Mucosa of rectum (tissue), 2 donors: ENCODE data around the gene ZBTB43.

Experiments
- H3K27ac ChIP-seq, 2 donors: one replicate each; pipeline ENCODE4 v1.7.0; 2013; ENCODE audit warnings: inconsistent platforms in 2 of 2, low read depth in 2 of 2, low read length in 2 of 2
- H3K27me3 ChIP-seq, 2 donors: one replicate each; pipeline ENCODE4 v1.7.0; 2013; ENCODE audit warnings: low read length in 2 of 2; ENCODE audit not compliant: control insufficient read depth in 2 of 2, insufficient read depth in 2 of 2
- H3K36me3 ChIP-seq, 2 donors: one replicate each; pipeline ENCODE4 v1.7.0; 2013; ENCODE audit warnings: low read length in 2 of 2; ENCODE audit not compliant: control insufficient read depth in 2 of 2, insufficient read depth in 2 of 2
- H3K4me1 ChIP-seq, 2 donors: one replicate each; pipeline ENCODE4 v1.7.0; 2013; ENCODE audit warnings: low read length in 2 of 2, mild to moderate bottlenecking in 1 of 2; ENCODE audit not compliant: control insufficient read depth in 2 of 2, insufficient read depth in 2 of 2
- H3K4me3 ChIP-seq, 2 donors: one replicate each; pipeline ENCODE4 v1.7.0; 2013; ENCODE audit warnings: low read length in 2 of 2
- H3K9ac ChIP-seq, 2 donors: one replicate each; pipeline ENCODE4 v1.7.0; 2013; ENCODE audit warnings: low read length in 2 of 2, low read depth in 1 of 2, mild to moderate bottlenecking in 1 of 2
- H3K9me3 ChIP-seq, 2 donors: one replicate each; pipeline ENCODE4 v1.7.0; 2013; ENCODE audit warnings: low read length in 2 of 2; ENCODE audit not compliant: control insufficient read depth in 2 of 2
- donor health status: healthy.
- donor health status: Normal muscosa, but diverticular disease.

ZBTB43 gene

GRCh38 chr9:126838055-126838811, 33.4 kb downstream of the ZBTB43 start:
- Histone ChIP-seq H3K36me3 (peaks cover 10 to 15% of the 10 kb centered on the region in 2 donors), H3K9me3 (no peaks in the 10 kb centered on the region), H3K4me1 (no peaks in the 10 kb centered on the region), H3K27me3 (no peaks in the 10 kb centered on the region), H3K27ac (no peak overlapping the region), H3K4me3 (no peak overlapping the region), H3K9ac (no peak overlapping the region)

- Histone ChIP-seq H3K4me3 (no peak overlapping the region), H3K9ac (no peak overlapping the region), H3K9me3 (no peaks in the 10 kb centered on the region), H3K36me3 (peaks cover 5 to 8% of the 10 kb centered on the region in 2 donors), H3K27ac (no peak overlapping the region), H3K27me3 (no peaks in the 10 kb centered on the region), H3K4me1 (no peaks in the 10 kb centered on the region)
Measured at GRCh38 chr9:126838895-126839294, 34.1 kb downstream of the ZBTB43 start.

- Histone ChIP-seq H3K4me1 (no peaks in the 10 kb centered on the region), H3K9me3 (no peaks in the 10 kb centered on the region), H3K9ac (no peak overlapping the region), H3K27ac (no peak overlapping the region), H3K36me3 (peaks cover 5 to 7% of the 10 kb centered on the region in 2 donors), H3K27me3 (no peaks in the 10 kb centered on the region), H3K4me3 (no peak overlapping the region)
Measured at GRCh38 chr9:126839301-126839700, 34.5 kb downstream of the ZBTB43 start.

- H3K27me3 ChIP-seq: no peaks in the 10 kb centered on the region
Measured at GRCh38 chr9:126842220-126842842, 37.5 kb downstream of the ZBTB43 start.

GRCh38 chr9:126842977-126843799, 38.3 kb downstream of the ZBTB43 start:
- Histone ChIP-seq H3K27ac (no peak overlapping the region), H3K9me3 (no peaks in the 10 kb centered on the region), H3K36me3 (peaks cover 0 to 2% of the 10 kb centered on the region in 2 donors), H3K4me1 (no peaks in the 10 kb centered on the region), H3K9ac (no peak overlapping the region), H3K4me3 (no peak overlapping the region), H3K27me3 (no peaks in the 10 kb centered on the region)

More at GRCh38 chr9:126842220-126842842, 37.5 kb downstream of the ZBTB43 start:
- peaks cover 0 to 2% of the 10 kb centered on the region in 2 donors for H3K36me3 ChIP-seq
- H3K4me1 ChIP-seq: no peaks in the 10 kb centered on the region
- no peaks in the 10 kb centered on the region for H3K9me3 ChIP-seq
- H3K27ac ChIP-seq: no peak overlapping the region
- no peak overlapping the region for H3K9ac ChIP-seq
- no peak overlapping the region for H3K4me3 ChIP-seq

- Histone ChIP-seq H3K4me3 (no peak overlapping the region), H3K9ac (no peak overlapping the region), H3K9me3 (no peaks in the 10 kb centered on the region), H3K36me3 (no peaks in the 10 kb centered on the region), H3K27ac (no peak overlapping the region), H3K4me1 (no peaks in the 10 kb centered on the region), H3K27me3 (no peaks in the 10 kb centered on the region)
Measured at GRCh38 chr9:126844085-126844484, 39.2 kb downstream of the ZBTB43 start.

- no peaks in the 10 kb centered on the region for H3K36me3 ChIP-seq
- H3K27me3 ChIP-seq: peaks cover 0 to 3% of the 10 kb centered on the region in 2 donors
- H3K27ac ChIP-seq: no peak overlapping the region
- no peak overlapping the region for H3K9ac ChIP-seq
- H3K9me3 ChIP-seq: no peaks in the 10 kb centered on the region
- H3K4me3 ChIP-seq: no peak overlapping the region
- H3K4me1 ChIP-seq: no peaks in the 10 kb centered on the region
Measured at GRCh38 chr9:126847051-126847450, 42.2 kb downstream of the ZBTB43 start.

GRCh38 chr9:126849591-126850225, 44.9 kb downstream of the ZBTB43 start:
- H3K27ac ChIP-seq: no peak overlapping the region
- no peaks in the 10 kb centered on the region for H3K4me1 ChIP-seq
- H3K4me3 ChIP-seq: no peak overlapping the region
- no peaks in the 10 kb centered on the region for H3K36me3 ChIP-seq
- no peak overlapping the region for H3K9ac ChIP-seq
- H3K9me3 ChIP-seq: no peaks in the 10 kb centered on the region
- peaks cover 4 to 7% of the 10 kb centered on the region in 2 donors for H3K27me3 ChIP-seq

- Histone ChIP-seq H3K4me1 (no peaks in the 10 kb centered on the region), H3K4me3 (no peak overlapping the region), H3K27ac (no peak overlapping the region), H3K9me3 (no peaks in the 10 kb centered on the region), H3K27me3 (peaks cover 4 to 7% of the 10 kb centered on the region in 2 donors), H3K9ac (no peak overlapping the region), H3K36me3 (no peaks in the 10 kb centered on the region)
Measured at GRCh38 chr9:126851286-126851880, 46.5 kb downstream of the ZBTB43 start.
